Vagina (tissue), 2 donors: ENCODE results near the gene CD79A.

Source experiments
- POLR2A ChIP-seq, 2 donors: fragments of 450-650 bp; IDR thresholded peaks; one replicate each; pipeline ENCODE4 v1.6.1; 2017; ENCODE audit warnings: antibody characterized with exemption in 2 of 2, mild to moderate bottlenecking in 2 of 2, moderate library complexity in 2 of 2
- POLR2AphosphoS5 ChIP-seq, 2 donors: sonication (generic); formaldehyde crosslinking; IDR thresholded peaks; one replicate each; pipeline ENCODE4 v1.9.0; 2017; ENCODE audit warnings: antibody characterized with exemption in 2 of 2, mild to moderate bottlenecking in 2 of 2, low read depth in 1 of 2; ENCODE audit not compliant: insufficient read depth in 1 of 2
- TF ChIP-seq, protein P1 (sequence below), 3 experiments: fragments of 450-650 bp in 2 of 3; fragments of 200-600 bp in 1 of 3; sonication (generic) in 1 of 3; IDR thresholded peaks; one replicate each; pipeline ENCODE4 v1.5.1; 2017 to 2019; ENCODE audit warnings: antibody characterized with exemption in 3 of 3, mild to moderate bottlenecking in 2 of 3, moderate library complexity in 2 of 3

DNA sequence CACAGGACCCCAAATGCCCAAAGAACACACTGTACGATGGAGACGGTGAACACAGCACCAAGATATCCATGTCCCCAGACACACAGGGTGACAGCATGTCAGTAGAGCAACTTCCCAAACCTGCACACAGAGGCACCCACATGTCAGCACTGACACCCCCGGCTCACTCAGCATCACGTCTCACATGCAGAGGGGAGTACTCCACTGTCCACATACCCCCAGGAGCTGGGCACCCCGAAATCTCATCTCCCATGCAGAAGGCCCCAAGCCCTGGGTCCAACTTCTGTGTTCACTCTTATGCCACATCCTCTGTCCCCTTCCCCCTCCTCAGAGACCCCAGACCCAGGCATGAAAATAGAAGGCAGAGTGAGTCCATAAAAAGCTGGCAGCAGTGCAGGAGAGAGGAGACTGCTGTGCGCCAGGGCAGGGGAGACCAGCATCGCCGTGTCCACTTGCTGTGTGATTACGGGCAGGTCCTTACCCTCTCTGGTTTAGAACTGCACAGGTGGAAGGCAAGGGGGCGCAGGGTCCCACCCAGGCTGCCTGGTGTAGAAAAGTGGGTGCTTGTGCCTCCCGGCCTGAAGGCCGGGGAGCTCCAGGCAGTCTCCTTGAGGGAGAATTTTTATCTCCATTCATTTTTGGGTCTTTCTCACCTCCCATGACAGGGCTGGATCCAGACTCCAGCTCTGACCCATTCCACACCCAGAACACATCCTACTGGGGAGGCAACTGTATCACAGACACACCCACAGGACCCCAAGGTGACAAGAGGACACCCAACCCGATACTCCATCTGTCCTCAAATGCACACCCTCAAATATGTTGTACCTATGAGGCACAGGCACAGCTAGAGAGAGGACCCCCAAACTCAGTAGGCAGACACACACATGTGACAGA lies 34.2 kb downstream of the CD79A start:
- TF ChIP-seq, protein P1, sequence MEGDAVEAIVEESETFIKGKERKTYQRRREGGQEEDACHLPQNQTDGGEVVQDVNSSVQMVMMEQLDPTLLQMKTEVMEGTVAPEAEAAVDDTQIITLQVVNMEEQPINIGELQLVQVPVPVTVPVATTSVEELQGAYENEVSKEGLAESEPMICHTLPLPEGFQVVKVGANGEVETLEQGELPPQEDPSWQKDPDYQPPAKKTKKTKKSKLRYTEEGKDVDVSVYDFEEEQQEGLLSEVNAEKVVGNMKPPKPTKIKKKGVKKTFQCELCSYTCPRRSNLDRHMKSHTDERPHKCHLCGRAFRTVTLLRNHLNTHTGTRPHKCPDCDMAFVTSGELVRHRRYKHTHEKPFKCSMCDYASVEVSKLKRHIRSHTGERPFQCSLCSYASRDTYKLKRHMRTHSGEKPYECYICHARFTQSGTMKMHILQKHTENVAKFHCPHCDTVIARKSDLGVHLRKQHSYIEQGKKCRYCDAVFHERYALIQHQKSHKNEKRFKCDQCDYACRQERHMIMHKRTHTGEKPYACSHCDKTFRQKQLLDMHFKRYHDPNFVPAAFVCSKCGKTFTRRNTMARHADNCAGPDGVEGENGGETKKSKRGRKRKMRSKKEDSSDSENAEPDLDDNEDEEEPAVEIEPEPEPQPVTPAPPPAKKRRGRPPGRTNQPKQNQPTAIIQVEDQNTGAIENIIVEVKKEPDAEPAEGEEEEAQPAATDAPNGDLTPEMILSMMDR (IDR thresholded peaks at IDR 0.05), result no peak
- no peak for TF ChIP-seq POLR2AphosphoS5 (IDR thresholded peaks at IDR 0.05; ENCODE audit: insufficient read depth in 1 of 2, low read depth in 1 of 2)
- no peak for TF ChIP-seq POLR2A (IDR thresholded peaks at IDR 0.05)
